GM12875 (cell line): ENCODE results near the gene MCM3AP.

ENCODE experiments used
- H3K4me3 ChIP-seq: one replicate; pipeline ENCODE4 v1.5.1; 2011; ENCODE audit warnings: low read depth, low read length, control low read depth
- CTCF ChIP-seq: IDR thresholded peaks from 2 replicates; pipeline ENCODE4 v1.5.1; 2011; ENCODE audit warnings: low read depth, mild to moderate bottlenecking, control low read depth, inconsistent platforms, low read length, moderate library complexity, borderline replicate concordance; ENCODE audit not compliant: insufficient read depth

Gene MCM3AP

GRCh38 chr21:46285206-46285661 is at the start of gene MCM3AP:
TSS of gene MCM3AP (minus strand) at chr21:46285611. CDS start at chr21:46285286, 325 bp downstream.
- no peak for TF ChIP-seq CTCF
- peak within 1 kb of the TSS; percentile 66 for H3K4me3 ChIP-seq

DNA sequence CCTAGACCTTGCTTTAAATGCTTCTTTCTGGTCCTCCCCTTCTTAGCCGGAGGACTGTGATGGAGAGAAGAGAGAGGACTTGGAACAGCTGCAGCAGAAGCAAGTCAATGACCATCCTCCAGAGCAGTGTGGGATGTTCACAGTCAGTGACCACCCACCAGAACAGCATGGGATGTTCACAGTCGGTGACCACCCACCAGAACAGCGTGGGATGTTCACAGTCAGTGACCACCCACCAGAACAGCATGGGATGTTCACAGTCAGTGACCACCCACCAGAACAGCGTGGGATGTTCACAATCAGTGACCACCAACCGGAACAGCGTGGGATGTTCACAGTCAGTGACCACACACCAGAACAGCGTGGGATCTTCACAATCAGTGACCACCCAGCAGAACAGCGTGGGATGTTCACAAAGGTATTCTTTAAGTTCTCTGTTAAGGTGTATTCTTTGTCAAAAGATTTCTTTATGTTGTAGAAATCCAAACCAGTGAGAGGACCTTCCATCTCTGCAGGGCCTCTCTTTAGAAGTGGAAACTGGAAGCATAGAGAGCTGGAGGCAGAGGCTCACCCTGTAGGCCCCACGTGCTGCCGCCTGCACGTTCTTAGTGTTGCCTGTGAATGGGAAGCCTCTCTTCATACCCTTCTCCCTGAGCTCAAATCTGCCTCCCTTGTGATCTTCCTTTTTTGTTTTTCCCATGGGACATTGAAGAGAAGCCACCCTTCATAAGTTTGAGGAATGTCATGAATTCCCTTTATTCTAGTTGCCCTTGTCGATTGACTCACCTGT is 49.1 kb upstream of the MCM3AP start:
- TF ChIP-seq CTCF, result no peak
- no peak overlapping the region for H3K4me3 ChIP-seq

GRCh38 chr21:46329796-46330195 is 44.4 kb upstream of the MCM3AP start:
- no peak overlapping the region for H3K4me3 ChIP-seq
- TF ChIP-seq CTCF, result no peak

DNA sequence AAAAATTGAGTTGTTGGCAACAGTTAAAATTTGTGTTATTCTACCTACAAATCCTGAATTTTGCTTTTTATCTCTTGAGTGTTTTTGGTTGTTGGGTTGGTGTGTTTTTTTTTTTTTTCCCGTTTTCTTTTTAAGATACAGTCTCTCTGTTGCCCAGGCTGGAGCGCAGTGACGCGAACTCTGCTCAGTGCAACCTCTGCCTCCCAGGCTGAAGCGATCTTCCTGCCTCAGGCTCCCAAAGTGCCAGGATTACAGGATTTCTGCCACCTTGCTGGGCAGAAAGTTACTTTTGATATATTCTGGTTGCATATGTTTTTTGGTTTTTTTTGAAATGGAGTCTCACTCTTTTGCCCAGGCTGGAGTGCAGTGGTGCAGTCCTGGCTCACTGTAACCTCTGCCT is 42.7 kb upstream of the MCM3AP start:
- TF ChIP-seq CTCF, result no peak
- no peak overlapping the region for H3K4me3 ChIP-seq

DNA sequence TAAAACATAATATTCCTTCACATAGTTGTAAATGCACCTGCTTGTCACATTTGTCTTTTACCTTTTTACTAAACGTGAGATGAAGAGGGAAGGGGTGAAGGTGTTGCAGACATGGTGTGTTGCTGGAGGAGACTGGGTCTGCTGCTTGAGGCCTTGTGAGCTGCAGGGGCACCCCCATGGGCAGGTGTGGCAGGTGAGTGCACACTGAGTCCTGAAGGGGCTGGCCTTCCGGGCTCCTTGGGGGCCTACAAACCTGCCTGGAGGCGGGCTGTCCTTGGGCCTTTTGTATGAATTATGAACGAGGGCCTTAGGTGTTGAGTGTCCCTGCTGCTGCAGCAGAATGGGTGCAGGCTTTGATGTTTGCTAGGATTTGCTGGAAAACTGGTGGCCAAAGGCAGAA is 42.3 kb upstream of the MCM3AP start:
- no peak for TF ChIP-seq CTCF
- H3K4me3 ChIP-seq, result no peak overlapping the region

DNA sequence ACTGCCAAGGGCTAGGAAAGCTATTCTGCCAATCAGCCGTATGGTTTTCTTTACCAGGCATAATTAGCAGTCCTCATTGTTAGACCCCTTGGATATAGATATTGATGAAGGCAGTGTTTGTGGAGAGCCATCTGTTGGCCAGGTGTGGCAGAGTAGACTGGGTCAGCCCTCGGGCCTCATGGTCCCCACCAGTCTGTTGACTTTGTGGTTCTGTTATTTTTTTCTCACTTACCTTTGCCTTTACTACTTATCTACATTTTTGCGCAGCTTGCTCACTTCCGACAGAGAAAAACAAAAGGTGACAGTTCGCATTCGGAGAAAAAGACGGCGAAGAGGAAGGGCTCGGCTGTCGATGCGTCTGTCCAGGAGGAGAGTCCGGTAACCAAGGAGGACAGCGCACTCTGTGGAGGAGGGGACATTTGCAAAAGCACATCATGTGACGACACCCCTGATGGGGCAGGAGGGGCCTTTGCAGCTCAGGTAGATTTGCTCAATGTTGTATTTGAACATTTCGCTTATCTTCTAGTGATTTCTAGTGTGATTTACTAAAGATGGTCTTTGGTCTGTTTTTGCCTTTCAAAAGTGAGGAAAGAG is 40.8 kb upstream of the MCM3AP start:
- TF ChIP-seq CTCF, result no peak
- no peak overlapping the region for H3K4me3 ChIP-seq
